Activated naive CD8-positive, alpha-beta T cell treated with anti-CD3 and anti-CD28 coated beads for 36 hours (primary cell): ENCODE data around the gene LRRFIP1. TPM values are rescaled to one million over a fixed set of nuclear protein-coding genes. Genes with fewer than 3 reads are reported as not detected.
"Not testable (repeated sequence)": the region's sequence is repeated elsewhere in the genome, so short reads cannot be mapped to it uniquely, and the experiment has no call there.

Source experiments
- DNase-seq: peaks from one replicate; pipeline ENCODE4 v3.0.0; 2021
- H3K27ac Mint-ChIP-seq: one replicate; pipeline ENCODE4 v1.8.0; 2022; ENCODE audit warnings: mild to moderate bottlenecking, moderate library complexity, mixed read lengths
- H3K27me3 Mint-ChIP-seq: one replicate; pipeline ENCODE4 v1.8.0; 2022; ENCODE audit warnings: mild to moderate bottlenecking, mixed read lengths
- H3K36me3 Mint-ChIP-seq: one replicate; pipeline ENCODE4 v1.8.0; 2021; ENCODE audit warnings: mild to moderate bottlenecking, mixed read lengths
- H3K4me1 Mint-ChIP-seq: one replicate; pipeline ENCODE4 v1.8.0; 2021; ENCODE audit warnings: mixed read lengths
- H3K4me3 Mint-ChIP-seq: one replicate; pipeline ENCODE4 v1.8.0; 2022; ENCODE audit warnings: mild to moderate bottlenecking, moderate library complexity, mixed read lengths
- H3K9me3 Mint-ChIP-seq: one replicate; pipeline ENCODE4 v1.8.0; 2022; ENCODE audit warnings: mixed read lengths
- total RNA-seq, 2 experiments: library from RNA; stranded (reverse); gene quantifications; one replicate each; pipeline ENCODE4 v1.2.3, GENCODE V29; 2021

LRRFIP1 gene
- total RNA-seq, 2 experiments from 2014 or later: 162 to 164 TPM

DNA sequence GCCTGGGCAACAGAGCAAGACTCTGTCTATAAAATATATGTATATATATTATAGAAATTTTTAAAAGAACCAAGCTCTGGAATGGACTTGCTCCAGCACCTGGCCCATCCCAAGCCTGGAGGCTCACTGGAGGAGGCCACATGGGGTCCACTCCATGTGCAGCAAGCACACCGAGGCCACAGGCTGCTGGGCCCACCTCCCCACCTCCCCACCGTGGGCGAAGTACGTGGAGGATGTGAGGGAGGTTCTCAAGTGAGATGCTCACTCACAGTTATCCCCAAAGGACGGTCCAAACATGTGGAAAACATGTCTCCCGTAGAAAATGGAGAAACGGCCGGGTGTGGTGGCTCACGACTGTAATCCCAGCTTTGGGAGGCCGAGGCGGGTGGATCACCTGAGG is 23.0 kb upstream of the LRRFIP1 start:
- Mint-ChIP-seq H3K4me1 (peaks cover 16% of the 10 kb centered on the region), H3K4me3 (no peak overlapping the region), H3K9me3 (no peaks in the 10 kb centered on the region), H3K27me3 (no peaks in the 10 kb centered on the region), H3K36me3 (no peaks in the 10 kb centered on the region), H3K27ac (no peak overlapping the region)
- no peak for DNase-seq

DNA sequence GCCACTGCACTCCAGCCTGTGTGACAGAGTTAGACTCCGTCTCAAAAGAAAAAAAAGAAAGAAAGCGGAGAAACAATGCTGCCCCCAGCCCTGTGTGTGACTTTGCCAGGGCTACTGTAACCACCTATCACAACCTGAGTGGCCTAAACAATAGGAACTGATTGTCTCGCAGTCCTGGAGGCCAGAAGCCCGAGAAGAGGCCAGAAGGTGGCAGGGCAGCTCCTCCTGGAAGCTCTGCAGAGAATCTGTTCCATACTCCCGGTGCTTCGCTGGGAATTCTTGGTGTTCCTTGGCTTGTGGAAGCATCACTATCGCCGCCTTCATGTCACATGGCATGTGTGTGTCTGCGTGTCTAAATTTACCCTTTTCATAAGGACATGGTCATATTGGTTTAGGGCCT is 22.4 kb upstream of the LRRFIP1 start:
- H3K27ac Mint-ChIP-seq: no peak overlapping the region
- peaks cover 16% of the 10 kb centered on the region for H3K4me1 Mint-ChIP-seq
- no peak for DNase-seq
- H3K4me3 Mint-ChIP-seq: no peak overlapping the region
- H3K9me3 Mint-ChIP-seq: no peaks in the 10 kb centered on the region
- no peaks in the 10 kb centered on the region for H3K27me3 Mint-ChIP-seq
- H3K36me3 Mint-ChIP-seq: no peaks in the 10 kb centered on the region

DNA sequence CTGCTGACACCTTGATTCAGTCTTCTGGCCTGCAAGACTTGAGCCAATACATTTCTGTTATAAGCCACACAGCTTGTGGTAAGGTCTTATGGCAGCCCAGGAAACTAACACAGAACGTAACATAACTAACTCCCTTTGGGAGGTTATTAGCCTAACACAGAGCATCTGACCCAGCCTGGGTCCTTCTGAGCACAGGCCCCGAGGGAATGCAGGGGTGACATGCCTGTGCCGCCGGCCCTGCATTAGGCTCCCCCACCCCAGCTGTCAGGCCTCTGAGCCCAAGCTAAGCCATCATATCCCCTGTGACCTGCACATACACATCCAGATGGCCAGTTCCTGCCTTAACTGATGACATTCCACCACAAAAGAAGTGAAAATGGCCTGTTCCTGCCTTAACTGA is 20.9 kb upstream of the LRRFIP1 start:
- H3K36me3 Mint-ChIP-seq, H3K4me3 Mint-ChIP-seq, DNase-seq, H3K27ac Mint-ChIP-seq, H3K9me3 Mint-ChIP-seq, H3K27me3 Mint-ChIP-seq: not testable (repeated sequence)
- peaks cover 16% of the 10 kb centered on the region for H3K4me1 Mint-ChIP-seq

DNA sequence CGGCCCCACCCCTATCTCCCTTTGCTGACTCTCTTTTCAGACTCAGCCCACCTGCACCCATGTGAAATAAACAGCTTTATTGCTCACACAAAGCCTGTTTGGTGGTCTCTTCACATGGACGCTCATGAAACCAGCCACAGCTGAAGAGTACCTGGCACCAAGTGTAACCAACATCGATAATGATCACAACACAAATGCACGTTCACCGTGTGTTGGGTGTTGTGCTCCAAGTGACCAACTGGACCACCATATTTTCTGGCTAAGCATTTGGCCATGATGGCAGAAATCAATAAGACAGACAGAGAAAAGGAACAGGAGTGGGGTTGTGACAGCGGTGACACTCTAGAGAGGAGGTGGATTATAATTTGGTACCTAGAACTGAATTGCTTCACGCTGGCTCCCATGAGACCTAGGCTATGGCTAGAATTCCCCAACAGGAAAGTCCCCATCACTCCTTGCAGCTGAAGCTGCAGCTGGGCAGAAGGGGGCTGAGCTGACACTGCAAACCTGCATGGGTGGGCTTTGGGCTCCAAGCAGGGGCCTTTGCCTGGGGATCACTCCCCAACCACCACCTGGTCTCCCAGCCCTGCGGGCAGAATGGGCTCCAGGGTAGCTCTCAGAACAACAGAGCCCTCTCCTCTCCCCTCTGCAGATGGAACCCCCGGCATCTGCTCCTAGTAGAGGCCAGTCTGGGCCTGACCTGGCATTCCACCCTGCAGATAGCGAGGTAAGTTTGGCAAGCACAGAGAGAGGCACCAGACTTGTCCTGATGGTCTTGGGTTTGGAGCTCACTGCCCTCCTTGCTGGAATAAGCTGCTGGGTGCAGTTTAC is 14.6 kb upstream of the LRRFIP1 start:
- Mint-ChIP-seq H3K4me1 (peaks cover 23% of the 10 kb centered on the region), H3K9me3 (no peaks in the 10 kb centered on the region), H3K27me3 (no peaks in the 10 kb centered on the region), H3K4me3 (no peak overlapping the region), H3K36me3 (no peaks in the 10 kb centered on the region), H3K27ac (no peak overlapping the region)
- DNase-seq: no peak

DNA sequence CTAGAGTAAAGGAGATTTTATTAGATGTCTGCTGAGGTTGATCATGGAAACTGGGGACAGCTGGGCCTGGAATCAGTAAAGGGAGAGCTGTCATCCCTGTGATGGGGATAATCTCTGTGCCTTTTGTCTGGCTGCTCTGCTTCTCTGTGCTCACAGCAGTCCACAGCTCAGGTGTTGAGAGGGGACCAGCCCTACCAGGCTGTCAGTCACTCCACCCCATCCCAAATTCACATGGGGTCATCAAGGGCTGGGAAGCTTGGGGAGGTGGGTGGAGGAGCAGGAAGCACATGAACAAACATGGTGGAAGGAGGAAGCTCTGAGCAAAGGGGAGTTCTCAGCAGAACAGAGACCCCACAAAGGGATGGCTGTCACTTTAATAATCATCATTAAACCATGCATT is 13.7 kb upstream of the LRRFIP1 start:
- no peaks in the 10 kb centered on the region for H3K9me3 Mint-ChIP-seq
- no peak for DNase-seq
- H3K36me3 Mint-ChIP-seq: no peaks in the 10 kb centered on the region
- no peak overlapping the region for H3K27ac Mint-ChIP-seq
- peaks cover 31% of the 10 kb centered on the region for H3K4me1 Mint-ChIP-seq
- H3K4me3 Mint-ChIP-seq: no peak overlapping the region
- no peaks in the 10 kb centered on the region for H3K27me3 Mint-ChIP-seq

DNA sequence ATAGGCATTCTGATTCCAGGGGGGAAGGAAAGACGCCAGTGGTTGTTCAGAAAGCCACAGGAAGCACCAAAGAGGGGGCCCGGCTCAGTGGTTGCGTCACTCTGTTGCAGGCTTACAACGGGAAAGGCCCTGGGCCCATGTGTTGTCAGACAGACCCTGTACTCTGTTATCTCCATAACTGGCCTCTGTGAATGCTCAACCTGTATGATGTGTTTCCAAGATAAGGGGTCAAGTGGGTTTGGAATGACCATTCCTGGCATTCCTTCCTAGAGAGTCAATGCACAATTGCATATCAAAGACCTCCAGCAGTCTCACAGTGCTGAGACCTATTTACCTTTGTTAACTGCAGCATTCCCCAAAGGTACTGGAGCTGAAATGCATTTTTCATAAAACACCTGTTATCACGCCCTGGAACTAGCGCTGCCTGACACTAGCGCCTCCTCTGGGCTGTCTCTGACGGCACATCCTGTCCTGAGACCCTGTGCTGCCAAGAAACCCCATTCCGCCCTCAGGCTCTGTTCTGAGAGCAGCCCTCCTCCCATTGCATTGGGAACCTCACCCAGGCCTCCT is 13.2 kb upstream of the LRRFIP1 start:
- H3K27ac Mint-ChIP-seq: no peak overlapping the region
- no peak for DNase-seq

DNA sequence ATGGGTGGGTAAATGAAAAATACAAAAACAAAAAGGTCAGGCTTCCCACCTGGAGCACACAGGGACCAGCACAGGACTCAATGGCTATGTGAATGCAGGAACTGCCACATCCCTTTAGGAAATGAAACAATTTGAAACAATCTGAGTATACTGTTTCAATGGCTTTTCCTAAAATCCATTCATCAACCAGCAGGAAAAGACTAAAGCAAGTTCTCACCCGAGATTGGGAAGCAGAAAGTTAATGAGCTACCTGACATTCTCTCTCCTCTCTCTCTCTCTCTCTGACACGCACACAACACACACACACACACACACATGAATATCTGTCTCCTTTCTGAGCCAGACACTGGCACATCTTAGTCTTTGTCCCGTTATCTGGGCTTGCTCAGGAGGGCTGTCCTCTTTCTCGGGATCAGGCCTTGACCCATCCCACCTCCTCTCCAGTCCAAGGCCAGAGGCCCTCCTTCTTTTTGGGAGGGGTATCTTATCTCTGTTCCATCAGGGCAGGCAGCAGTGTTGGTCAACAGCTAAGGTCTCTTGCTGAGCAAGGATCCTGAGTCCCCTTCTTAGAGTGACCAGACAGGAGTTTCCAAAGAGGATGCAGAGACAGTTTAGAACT is 11.6 kb upstream of the LRRFIP1 start:
- DNase-seq: no peak
- Mint-ChIP-seq H3K4me1 (peaks cover 34% of the 10 kb centered on the region), H3K27ac (no peak overlapping the region), H3K9me3 (no peaks in the 10 kb centered on the region), H3K27me3 (no peaks in the 10 kb centered on the region), H3K4me3 (no peak overlapping the region), H3K36me3 (no peaks in the 10 kb centered on the region)

More for the DNA sequence above, 13.2 kb upstream of the LRRFIP1 start:
- peaks cover 34% of the 10 kb centered on the region for H3K4me1 Mint-ChIP-seq
- H3K36me3 Mint-ChIP-seq: no peaks in the 10 kb centered on the region
- no peaks in the 10 kb centered on the region for H3K9me3 Mint-ChIP-seq
- H3K4me3 Mint-ChIP-seq: no peak overlapping the region
- no peaks in the 10 kb centered on the region for H3K27me3 Mint-ChIP-seq

DNA sequence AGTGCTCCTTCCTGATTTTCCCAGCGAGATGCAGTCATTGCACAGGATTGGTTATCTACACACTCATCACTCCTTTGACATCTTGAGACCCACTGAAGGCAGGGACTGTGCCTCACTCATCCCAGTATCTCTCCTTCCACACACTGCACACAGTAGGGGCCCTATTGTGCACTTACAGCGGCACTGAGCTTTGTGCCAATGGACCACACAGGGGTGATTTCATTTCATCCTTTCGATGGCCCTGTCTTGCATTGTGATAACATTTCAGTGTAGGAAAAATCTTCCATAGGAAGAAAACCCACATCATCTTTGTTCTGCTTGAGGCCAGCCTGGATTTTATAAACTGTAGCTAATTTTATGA is 11.0 kb upstream of the LRRFIP1 start:
- H3K27me3 Mint-ChIP-seq: no peaks in the 10 kb centered on the region
- H3K4me1 Mint-ChIP-seq: peaks cover 34% of the 10 kb centered on the region
- no peaks in the 10 kb centered on the region for H3K36me3 Mint-ChIP-seq
- H3K4me3 Mint-ChIP-seq: no peak overlapping the region
- no peak for DNase-seq
- no peaks in the 10 kb centered on the region for H3K9me3 Mint-ChIP-seq
- H3K27ac Mint-ChIP-seq: no peak overlapping the region

DNA sequence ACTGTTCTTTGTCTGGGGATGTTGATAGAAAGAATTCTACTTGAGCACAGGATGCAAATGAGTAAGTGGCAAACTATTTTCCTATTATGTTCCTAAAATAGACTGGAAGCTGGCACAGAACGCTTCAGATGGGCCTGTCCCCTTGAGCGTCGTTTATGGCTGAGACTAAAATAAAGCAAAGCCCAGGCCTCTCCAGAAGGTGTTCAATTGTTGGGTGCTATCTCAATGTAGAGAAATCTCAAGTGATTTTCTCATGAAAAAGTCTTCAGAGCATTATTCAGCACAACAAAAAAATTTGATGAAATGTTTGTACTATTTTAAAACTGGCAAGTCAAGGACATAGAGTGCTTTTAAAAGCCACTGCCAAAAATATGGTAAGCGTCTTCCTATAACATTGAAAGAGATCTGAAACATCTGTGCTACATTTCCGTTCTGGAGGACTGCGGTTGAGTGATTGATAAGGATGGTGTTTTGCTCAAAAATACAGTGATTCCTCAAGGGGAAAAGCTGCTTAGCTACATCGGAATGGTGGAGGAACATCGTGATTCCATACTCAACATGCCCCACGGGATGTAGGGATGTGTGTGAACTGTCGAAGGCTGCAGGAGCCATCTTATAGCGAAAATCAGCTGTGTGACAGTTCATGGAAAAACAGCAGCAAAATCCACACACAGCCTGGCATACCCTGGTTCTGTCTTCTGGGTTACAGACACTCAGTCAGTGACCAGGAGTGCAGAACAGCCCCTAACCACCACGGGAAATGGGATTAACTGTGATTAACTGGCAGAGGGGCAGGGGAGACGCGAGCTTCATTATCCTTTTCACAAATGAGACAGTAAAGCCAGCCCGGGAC is 10.4 kb upstream of the LRRFIP1 start:
- Mint-ChIP-seq H3K27ac (no peak overlapping the region), H3K4me3 (no peak overlapping the region), H3K36me3 (no peaks in the 10 kb centered on the region), H3K27me3 (no peaks in the 10 kb centered on the region), H3K4me1 (peaks cover 34% of the 10 kb centered on the region), H3K9me3 (no peaks in the 10 kb centered on the region)
- no peak for DNase-seq

DNA sequence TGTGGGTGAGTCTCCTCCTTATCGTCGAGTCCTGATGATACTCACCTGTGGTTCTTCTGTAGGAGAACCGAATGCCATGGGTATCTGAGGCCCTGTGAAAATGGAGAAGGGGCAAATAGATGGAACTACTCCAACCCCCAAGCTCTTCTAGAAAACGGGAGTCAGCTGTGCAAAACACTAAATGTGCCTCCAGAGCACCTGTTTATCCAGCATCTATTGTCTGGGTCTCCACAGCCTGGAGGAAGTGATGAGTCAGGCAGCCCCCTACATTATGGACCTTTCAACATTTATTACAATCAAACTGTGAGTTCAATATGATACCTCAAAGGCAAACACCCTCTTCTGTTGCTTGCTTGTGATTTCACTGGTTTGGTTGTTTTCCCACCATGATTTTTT is 9.8 kb upstream of the LRRFIP1 start:
- Mint-ChIP-seq H3K9me3 (no peaks in the 10 kb centered on the region), H3K27ac (no peak overlapping the region), H3K27me3 (no peaks in the 10 kb centered on the region), H3K36me3 (no peaks in the 10 kb centered on the region), H3K4me3 (no peak overlapping the region), H3K4me1 (peaks cover 34% of the 10 kb centered on the region)
- no peak for DNase-seq

DNA sequence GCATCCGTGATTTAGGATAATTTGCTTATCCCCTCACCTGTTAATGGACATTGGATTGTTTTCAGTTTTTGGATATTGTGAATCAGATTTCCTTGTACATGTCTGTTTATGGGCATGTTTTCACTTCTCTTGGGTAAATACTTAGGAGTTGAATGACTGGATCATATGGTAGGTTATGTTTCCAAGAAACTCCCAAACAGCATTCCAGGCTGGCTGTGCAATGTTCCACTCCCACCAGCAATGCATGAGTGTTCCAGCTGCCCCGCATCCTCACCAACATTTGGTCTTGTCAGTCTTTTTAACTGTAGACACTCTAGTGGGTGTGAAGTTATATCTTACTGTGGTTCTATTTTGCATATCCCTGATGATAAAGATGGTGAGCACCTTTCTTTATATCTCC is 8.9 kb upstream of the LRRFIP1 start:
- Mint-ChIP-seq H3K4me3 (no peak overlapping the region), H3K27ac (no peak overlapping the region), H3K9me3 (no peaks in the 10 kb centered on the region), H3K4me1 (peaks cover 34% of the 10 kb centered on the region), H3K36me3 (no peaks in the 10 kb centered on the region), H3K27me3 (no peaks in the 10 kb centered on the region)
- no peak for DNase-seq

DNA sequence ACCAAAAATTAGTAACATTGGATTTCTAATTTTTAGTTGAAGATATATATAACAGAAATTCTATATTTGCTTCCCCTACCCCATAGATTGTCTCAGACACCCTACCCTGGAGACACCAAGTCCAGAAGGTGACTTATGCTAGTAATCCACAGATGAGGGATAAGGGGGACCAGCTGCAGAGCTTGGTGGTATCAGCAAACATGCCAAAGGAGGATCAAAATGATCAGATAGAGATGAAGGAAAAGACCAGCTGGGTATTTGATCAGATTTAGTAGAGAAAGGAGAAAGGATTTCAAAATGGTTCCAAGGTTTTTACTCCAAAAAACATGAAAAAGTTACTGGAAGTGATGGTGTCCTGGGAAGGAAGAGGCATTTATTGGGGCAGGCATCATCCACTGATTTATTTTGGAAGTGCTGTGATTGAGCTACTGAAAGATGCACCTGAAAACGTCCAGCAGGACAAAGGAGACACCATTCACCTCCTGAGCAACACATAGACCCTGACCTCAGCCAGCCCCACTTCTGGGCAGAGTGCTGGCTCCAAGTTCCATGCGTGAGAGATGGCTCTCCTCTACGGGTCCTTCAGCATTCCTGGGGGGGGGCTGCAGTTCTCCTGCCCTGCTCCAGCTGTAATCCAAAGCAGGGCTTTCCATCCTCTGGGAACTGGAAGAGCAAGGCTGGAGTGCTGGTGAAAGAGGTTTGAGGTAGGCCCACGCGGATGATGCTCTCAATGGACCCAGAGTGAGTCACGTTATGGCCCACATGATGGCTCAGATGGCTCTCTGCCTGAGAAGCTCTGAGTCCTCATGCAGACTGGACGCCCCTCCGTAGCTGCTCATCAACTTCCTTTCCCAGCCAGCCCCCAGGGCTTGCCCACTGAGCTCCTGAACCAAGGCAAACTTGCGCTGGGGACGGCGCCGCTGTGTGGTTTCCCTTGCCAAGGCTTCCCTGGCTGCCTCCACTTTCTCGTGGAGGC is 3.7 kb upstream of the LRRFIP1 start:
- Mint-ChIP-seq H3K4me1 (peaks cover 9% of the 10 kb centered on the region), H3K9me3 (no peaks in the 10 kb centered on the region), H3K27me3 (peaks cover 5% of the 10 kb centered on the region), H3K4me3 (no peak overlapping the region), H3K27ac (no peak overlapping the region), H3K36me3 (no peaks in the 10 kb centered on the region)
- DNase-seq: no peak

DNA sequence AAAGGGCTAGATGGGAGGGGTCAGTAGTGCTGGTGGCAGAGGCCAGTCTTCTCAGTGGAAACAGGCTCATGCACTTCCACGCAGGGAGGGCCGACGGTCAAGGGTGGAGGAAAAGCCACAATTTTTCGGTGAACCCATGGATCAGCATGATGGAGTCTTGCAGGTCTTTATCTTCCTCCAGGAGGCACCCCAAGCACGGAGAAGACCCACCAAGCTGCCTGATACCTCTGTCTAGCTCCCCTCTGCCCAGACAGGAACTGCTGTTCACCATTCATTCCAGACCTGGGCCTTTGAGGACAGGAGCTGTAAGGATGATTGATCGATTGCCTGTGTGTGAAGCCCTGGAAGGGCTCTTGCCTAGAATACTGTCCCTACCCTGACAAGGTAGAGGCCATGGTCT is 2.8 kb upstream of the LRRFIP1 start:
- Mint-ChIP-seq H3K4me3 (no peak overlapping the region), H3K27me3 (peaks cover 8% of the 10 kb centered on the region), H3K36me3 (no peaks in the 10 kb centered on the region), H3K9me3 (no peaks in the 10 kb centered on the region), H3K4me1 (peaks cover 9% of the 10 kb centered on the region), H3K27ac (no peak overlapping the region)
- no peak for DNase-seq

DNA sequence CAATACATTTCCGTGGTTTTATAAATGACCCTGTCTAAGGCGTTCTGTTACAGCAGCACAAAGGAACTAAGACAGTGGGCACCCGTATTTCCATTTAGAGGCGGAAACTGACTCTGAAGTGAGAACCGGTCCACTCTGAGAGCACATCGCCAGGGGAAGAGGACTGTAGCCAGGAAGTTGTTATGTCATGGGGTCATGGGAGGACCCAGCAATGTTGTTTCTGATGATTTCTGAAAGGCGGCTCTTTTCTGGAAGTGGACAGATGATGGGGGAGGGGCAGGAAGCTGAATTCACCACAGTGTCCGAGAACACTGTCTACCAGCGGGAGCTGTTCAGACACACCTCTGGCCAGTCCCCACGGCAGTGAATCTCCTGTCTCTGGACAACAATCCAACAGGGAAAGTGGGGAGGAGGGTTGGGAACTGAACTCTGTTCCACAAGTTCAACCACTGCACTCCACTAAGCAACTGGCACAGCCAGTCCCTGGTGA is 2.1 kb upstream of the LRRFIP1 start:
- Mint-ChIP-seq H3K27me3 (peaks cover 8% of the 10 kb centered on the region), H3K36me3 (no peaks in the 10 kb centered on the region), H3K27ac (no peak overlapping the region), H3K9me3 (no peaks in the 10 kb centered on the region), H3K4me3 (peak overlapping the region; percentile 50), H3K4me1 (peaks cover 16% of the 10 kb centered on the region)
- no peak for DNase-seq
